ENCODE measurements around the gene RFXAP.
A peak's percentile ranks its signal among the peaks of the same experiment; 100 is the strongest.
"Not testable (repeated sequence)": the region's sequence is repeated elsewhere in the genome, so short reads cannot be mapped to it uniquely, and the experiment has no call there.

The RFXAP gene

GRCh38 chr13:36818804-36819738 lies at the start of gene RFXAP:
RFXAP (plus strand) TSS chr13:36819222; CDS start chr13:36819358, 136 bp downstream.
- Mint-ChIP-seq H3K36me3 (no peaks in the 10 kb centered on the region), H3K9me3 (ENCODE audit: low read depth) (no peaks in the 10 kb centered on the region), H3K4me3 (peak within 1 kb of the TSS; percentile 88), H3K4me1 (ENCODE audit: low read depth) (peaks cover 49% of the 10 kb centered on the region), H3K27ac (peak within 1 kb of the TSS; percentile 89), H3K27me3 (no peaks in the 10 kb centered on the region)

GRCh38 chr13:36769545-36769944 lies 49.5 kb upstream of the RFXAP start:
- no peaks in the 10 kb centered on the region for H3K4me1 Mint-ChIP-seq (ENCODE audit: low read depth)
- H3K36me3 Mint-ChIP-seq, result no peaks in the 10 kb centered on the region
- no peak overlapping the region for H3K4me3 Mint-ChIP-seq
- H3K27me3 Mint-ChIP-seq, result peaks cover 13% of the 10 kb centered on the region
- no peak overlapping the region for H3K27ac Mint-ChIP-seq
- peaks cover 13% of the 10 kb centered on the region for H3K9me3 Mint-ChIP-seq (ENCODE audit: low read depth)

GRCh38 chr13:36770741-36771140 lies 48.3 kb upstream of the RFXAP start:
- peaks cover 7% of the 10 kb centered on the region for H3K27me3 Mint-ChIP-seq

GRCh38 chr13:36772853-36773252 lies 46.2 kb upstream of the RFXAP start:
- peaks cover 11% of the 10 kb centered on the region for H3K27me3 Mint-ChIP-seq
- no peak overlapping the region for H3K27ac Mint-ChIP-seq
- H3K4me3 Mint-ChIP-seq, result no peak overlapping the region
- H3K4me1 Mint-ChIP-seq (ENCODE audit: low read depth), result no peaks in the 10 kb centered on the region
- no peaks in the 10 kb centered on the region for H3K36me3 Mint-ChIP-seq
- no peaks in the 10 kb centered on the region for H3K9me3 Mint-ChIP-seq (ENCODE audit: low read depth)

More at GRCh38 chr13:36770741-36771140, 48.3 kb upstream of the RFXAP start:
- no peak overlapping the region for H3K27ac Mint-ChIP-seq
- H3K4me1 Mint-ChIP-seq (ENCODE audit: low read depth), result no peaks in the 10 kb centered on the region
- peaks cover 13% of the 10 kb centered on the region for H3K9me3 Mint-ChIP-seq (ENCODE audit: low read depth)
- no peak overlapping the region for H3K4me3 Mint-ChIP-seq
- H3K36me3 Mint-ChIP-seq, result no peaks in the 10 kb centered on the region

GRCh38 chr13:36774931-36775330 lies 44.1 kb upstream of the RFXAP start:
- Mint-ChIP-seq H3K27me3 (peaks cover 12% of the 10 kb centered on the region), H3K36me3 (no peaks in the 10 kb centered on the region), H3K9me3 (ENCODE audit: low read depth) (no peaks in the 10 kb centered on the region)

GRCh38 chr13:36776175-36776574 lies 42.8 kb upstream of the RFXAP start:
- Mint-ChIP-seq H3K36me3 (no peaks in the 10 kb centered on the region), H3K4me1 (ENCODE audit: low read depth) (no peaks in the 10 kb centered on the region), H3K4me3 (no peak overlapping the region), H3K27me3 (peaks cover 12% of the 10 kb centered on the region), H3K27ac (no peak overlapping the region), H3K9me3 (ENCODE audit: low read depth) (no peaks in the 10 kb centered on the region)

More at GRCh38 chr13:36774931-36775330, 44.1 kb upstream of the RFXAP start:
- Mint-ChIP-seq H3K4me1 (ENCODE audit: low read depth) (no peaks in the 10 kb centered on the region), H3K4me3 (no peak overlapping the region), H3K27ac (no peak overlapping the region)

- Mint-ChIP-seq H3K9me3 (ENCODE audit: low read depth) (no peaks in the 10 kb centered on the region), H3K4me1 (ENCODE audit: low read depth) (no peaks in the 10 kb centered on the region), H3K27ac (no peak overlapping the region), H3K27me3 (peaks cover 8% of the 10 kb centered on the region), H3K4me3 (no peak overlapping the region), H3K36me3 (no peaks in the 10 kb centered on the region)
Measured at GRCh38 chr13:36778083-36778671, 40.8 kb upstream of the RFXAP start.

- H3K27ac Mint-ChIP-seq, result no peak overlapping the region
Measured at GRCh38 chr13:36783890-36784289, 35.1 kb upstream of the RFXAP start.

GRCh38 chr13:36786175-36786574 lies 32.8 kb upstream of the RFXAP start:
- H3K36me3 Mint-ChIP-seq; H3K4me1 Mint-ChIP-seq (ENCODE audit: low read depth); H3K4me3 Mint-ChIP-seq; H3K27ac Mint-ChIP-seq; H3K9me3 Mint-ChIP-seq (ENCODE audit: low read depth): not testable (repeated sequence)
- peaks cover 11% of the 10 kb centered on the region for H3K27me3 Mint-ChIP-seq

More at GRCh38 chr13:36783890-36784289, 35.1 kb upstream of the RFXAP start:
- Mint-ChIP-seq H3K36me3 (no peaks in the 10 kb centered on the region), H3K9me3 (ENCODE audit: low read depth) (no peaks in the 10 kb centered on the region), H3K4me3 (no peak overlapping the region), H3K27me3 (peaks cover 11% of the 10 kb centered on the region), H3K4me1 (ENCODE audit: low read depth) (no peaks in the 10 kb centered on the region)

GRCh38 chr13:36787181-36787580 lies 31.8 kb upstream of the RFXAP start:
- no peak overlapping the region for H3K27ac Mint-ChIP-seq
- H3K4me1 Mint-ChIP-seq (ENCODE audit: low read depth), result no peaks in the 10 kb centered on the region
- no peaks in the 10 kb centered on the region for H3K9me3 Mint-ChIP-seq (ENCODE audit: low read depth)
- H3K36me3 Mint-ChIP-seq, result no peaks in the 10 kb centered on the region
- H3K4me3 Mint-ChIP-seq, result no peak overlapping the region
- peaks cover 12% of the 10 kb centered on the region for H3K27me3 Mint-ChIP-seq

GRCh38 chr13:36788276-36788675 lies 30.7 kb upstream of the RFXAP start:
- no peaks in the 10 kb centered on the region for H3K36me3 Mint-ChIP-seq
- peaks cover 10% of the 10 kb centered on the region for H3K27me3 Mint-ChIP-seq
- no peaks in the 10 kb centered on the region for H3K9me3 Mint-ChIP-seq (ENCODE audit: low read depth)
- H3K4me1 Mint-ChIP-seq (ENCODE audit: low read depth), result no peaks in the 10 kb centered on the region
- no peak overlapping the region for H3K27ac Mint-ChIP-seq
- H3K4me3 Mint-ChIP-seq, result no peak overlapping the region

- no peaks in the 10 kb centered on the region for H3K36me3 Mint-ChIP-seq
- H3K4me3 Mint-ChIP-seq, result no peak overlapping the region
- no peak overlapping the region for H3K27ac Mint-ChIP-seq
- H3K4me1 Mint-ChIP-seq (ENCODE audit: low read depth), result no peaks in the 10 kb centered on the region
- H3K9me3 Mint-ChIP-seq (ENCODE audit: low read depth), result no peaks in the 10 kb centered on the region
- peaks cover 8% of the 10 kb centered on the region for H3K27me3 Mint-ChIP-seq
Measured at GRCh38 chr13:36789061-36789460, 30.0 kb upstream of the RFXAP start.

- H3K27me3 Mint-ChIP-seq, result peaks cover 8% of the 10 kb centered on the region
- no peaks in the 10 kb centered on the region for H3K9me3 Mint-ChIP-seq (ENCODE audit: low read depth)
- no peaks in the 10 kb centered on the region for H3K36me3 Mint-ChIP-seq
- no peak overlapping the region for H3K4me3 Mint-ChIP-seq
- H3K4me1 Mint-ChIP-seq (ENCODE audit: low read depth), result no peaks in the 10 kb centered on the region
- H3K27ac Mint-ChIP-seq, result no peak overlapping the region
Measured at GRCh38 chr13:36789730-36790129, 29.3 kb upstream of the RFXAP start.

GRCh38 chr13:36794706-36795105 lies 24.3 kb upstream of the RFXAP start:
- peaks cover 7% of the 10 kb centered on the region for H3K27me3 Mint-ChIP-seq
- no peaks in the 10 kb centered on the region for H3K9me3 Mint-ChIP-seq (ENCODE audit: low read depth)
- no peaks in the 10 kb centered on the region for H3K4me1 Mint-ChIP-seq (ENCODE audit: low read depth)
- no peak overlapping the region for H3K4me3 Mint-ChIP-seq
- H3K36me3 Mint-ChIP-seq, result no peaks in the 10 kb centered on the region
- H3K27ac Mint-ChIP-seq, result no peak overlapping the region

GRCh38 chr13:36795463-36795862 lies 23.6 kb upstream of the RFXAP start:
- H3K27ac Mint-ChIP-seq, result no peak overlapping the region
- H3K4me1 Mint-ChIP-seq (ENCODE audit: low read depth), result no peaks in the 10 kb centered on the region
- no peaks in the 10 kb centered on the region for H3K9me3 Mint-ChIP-seq (ENCODE audit: low read depth)
- H3K4me3 Mint-ChIP-seq, result no peak overlapping the region
- peaks cover 7% of the 10 kb centered on the region for H3K27me3 Mint-ChIP-seq
- no peaks in the 10 kb centered on the region for H3K36me3 Mint-ChIP-seq
